ENCODE results near the gene RTN4R. TPM values are rescaled to one million over a fixed set of nuclear protein-coding genes. Genes with fewer than 3 reads are reported as not detected.

Gene RTN4R
- total and polyA plus RNA-seq, 12 donors: 0.35 to 18.8 (median 1.1) TPM

- intact Hi-C loops (cut with DNase I): no loop called here
- H3K27ac ChIP-seq: no peak overlapping the region
- 84 to 92% (median 90%) methylated on average over 9 to 18 of the region's 18 CpGs for WGBS, 4 donors
Measured at GRCh38 chr22:20224917-20225692, 43.0 kb downstream of the RTN4R start.

DNA sequence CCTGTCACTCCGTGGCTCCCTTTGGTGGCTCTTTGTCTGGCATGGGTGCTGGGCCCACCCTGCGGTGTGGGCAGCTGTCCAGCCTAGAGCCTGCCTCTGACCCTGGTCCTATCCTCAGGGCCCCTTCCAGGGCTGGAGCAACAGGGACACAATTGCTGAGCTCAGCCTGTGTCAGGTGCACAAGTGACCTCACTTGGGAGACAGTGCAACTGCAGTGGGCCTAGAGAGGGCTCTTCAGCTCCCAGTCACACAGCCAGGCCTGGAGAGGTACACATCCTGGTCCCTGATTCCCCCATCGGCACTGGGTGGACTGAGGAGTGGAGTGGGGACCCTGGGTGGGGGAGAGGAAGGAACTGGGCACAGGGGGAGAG is 43.9 kb downstream of the RTN4R start:
- H3K27ac ChIP-seq: no peak overlapping the region
- H3K4me1 ChIP-seq (replicated peaks in 1 of 2): no peaks in the 10 kb centered on the region
- H3K27me3 ChIP-seq: no peaks in the 10 kb centered on the region
- intact Hi-C loops (cut with DNase I): no loop called here
- no peak overlapping the region for H3K4me3 ChIP-seq
- DNase-seq: no peak
- no peak for TF ChIP-seq POLR2A (IDR thresholded peaks at IDR 0.05)
- TF ChIP-seq, protein P1, sequence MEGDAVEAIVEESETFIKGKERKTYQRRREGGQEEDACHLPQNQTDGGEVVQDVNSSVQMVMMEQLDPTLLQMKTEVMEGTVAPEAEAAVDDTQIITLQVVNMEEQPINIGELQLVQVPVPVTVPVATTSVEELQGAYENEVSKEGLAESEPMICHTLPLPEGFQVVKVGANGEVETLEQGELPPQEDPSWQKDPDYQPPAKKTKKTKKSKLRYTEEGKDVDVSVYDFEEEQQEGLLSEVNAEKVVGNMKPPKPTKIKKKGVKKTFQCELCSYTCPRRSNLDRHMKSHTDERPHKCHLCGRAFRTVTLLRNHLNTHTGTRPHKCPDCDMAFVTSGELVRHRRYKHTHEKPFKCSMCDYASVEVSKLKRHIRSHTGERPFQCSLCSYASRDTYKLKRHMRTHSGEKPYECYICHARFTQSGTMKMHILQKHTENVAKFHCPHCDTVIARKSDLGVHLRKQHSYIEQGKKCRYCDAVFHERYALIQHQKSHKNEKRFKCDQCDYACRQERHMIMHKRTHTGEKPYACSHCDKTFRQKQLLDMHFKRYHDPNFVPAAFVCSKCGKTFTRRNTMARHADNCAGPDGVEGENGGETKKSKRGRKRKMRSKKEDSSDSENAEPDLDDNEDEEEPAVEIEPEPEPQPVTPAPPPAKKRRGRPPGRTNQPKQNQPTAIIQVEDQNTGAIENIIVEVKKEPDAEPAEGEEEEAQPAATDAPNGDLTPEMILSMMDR (IDR thresholded peaks at IDR 0.05): no peak
- no peaks in the 10 kb centered on the region for H3K36me3 ChIP-seq (replicated peaks in 1 of 2)
- 60 to 84% (median 80%) methylated on average over 1 to 3 of the region's 3 CpGs for WGBS, 4 donors
- H3K9me3 ChIP-seq (replicated peaks in 1 of 3): no peaks in the 10 kb centered on the region

More at GRCh38 chr22:20224917-20225692, 43.0 kb downstream of the RTN4R start:
- no peaks in the 10 kb centered on the region for H3K36me3 ChIP-seq (replicated peaks in 1 of 2)
- H3K4me1 ChIP-seq (replicated peaks in 1 of 2): no peaks in the 10 kb centered on the region
- no peaks in the 10 kb centered on the region for H3K9me3 ChIP-seq (replicated peaks in 1 of 3)
- H3K27me3 ChIP-seq: no peaks in the 10 kb centered on the region
- TF ChIP-seq POLR2A (IDR thresholded peaks at IDR 0.05): no peak
- TF ChIP-seq, protein P1 (IDR thresholded peaks at IDR 0.05): no peak
- no peak for DNase-seq
- H3K4me3 ChIP-seq: no peak overlapping the region

DNA sequence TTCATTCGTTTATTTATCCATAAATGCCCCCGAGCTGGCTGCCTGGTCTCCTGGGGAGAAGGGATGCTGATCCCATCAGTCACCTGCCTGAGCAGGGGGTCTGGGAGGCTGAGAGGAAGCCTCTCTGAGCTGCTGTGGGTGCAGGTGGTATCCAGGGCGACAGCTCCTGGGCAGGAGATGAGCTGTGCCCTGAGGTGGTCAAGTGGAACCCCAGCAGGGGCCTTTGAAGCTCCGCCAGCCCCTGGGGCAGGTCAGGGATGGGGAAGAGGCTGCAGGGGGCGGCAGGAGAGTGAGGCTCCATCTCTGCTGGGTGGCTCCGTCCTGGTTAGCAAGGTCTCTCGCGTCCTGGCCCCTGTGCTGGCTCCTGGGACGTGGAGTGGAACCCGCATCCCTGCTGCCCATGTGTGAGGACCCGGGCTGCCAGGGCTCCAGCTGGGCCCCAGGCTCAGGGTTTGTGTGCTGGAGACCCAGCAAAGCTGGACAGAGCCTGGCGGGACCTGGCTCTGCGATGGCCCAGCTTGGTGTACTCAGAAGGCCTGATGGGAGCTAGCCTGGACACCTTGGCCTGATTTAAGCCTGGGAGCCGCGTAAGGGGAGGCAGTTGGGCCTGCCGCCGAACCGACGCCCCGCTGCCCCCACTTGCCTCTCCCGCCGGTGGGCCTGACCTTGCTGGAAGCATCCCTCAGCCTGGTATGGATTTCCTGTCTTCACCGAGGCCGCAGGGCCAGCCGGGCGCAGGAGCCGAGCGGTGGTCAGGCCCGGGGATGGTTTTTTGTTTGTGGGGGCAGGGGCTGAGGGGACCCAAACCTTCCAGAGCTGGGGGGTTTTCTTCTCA is 44.5 kb downstream of the RTN4R start:
- no peak for TF ChIP-seq POLR2A (IDR thresholded peaks at IDR 0.05)
- TF ChIP-seq, protein P1 (IDR thresholded peaks at IDR 0.05): no peak
- Histone ChIP-seq H3K27me3 (no peaks in the 10 kb centered on the region), H3K9me3 (replicated peaks in 1 of 3) (no peaks in the 10 kb centered on the region), H3K4me1 (replicated peaks in 1 of 2) (no peaks in the 10 kb centered on the region), H3K4me3 (no peak overlapping the region), H3K27ac (no peak overlapping the region), H3K36me3 (replicated peaks in 1 of 2) (no peaks in the 10 kb centered on the region)
- intact Hi-C loops (cut with DNase I): no loop called here
- DNase-seq: no peak
- 81 to 88% (median 83%) methylated on average over 7 to 29 of the region's 29 CpGs for WGBS, 4 donors

- no peak overlapping the region for H3K27ac ChIP-seq
- no peaks in the 10 kb centered on the region for H3K9me3 ChIP-seq (replicated peaks in 1 of 3)
- H3K4me3 ChIP-seq: no peak overlapping the region
- no peaks in the 10 kb centered on the region for H3K4me1 ChIP-seq (replicated peaks in 1 of 2)
- no peak for DNase-seq
- intact Hi-C loops (cut with DNase I): no loop called here
- no peaks in the 10 kb centered on the region for H3K27me3 ChIP-seq
- WGBS, 4 donors: 88 to 93% (median 90%) methylated on average over 4 to 7 of the region's 7 CpGs
- no peaks in the 10 kb centered on the region for H3K36me3 ChIP-seq (replicated peaks in 1 of 2)
- TF ChIP-seq, protein P1 (IDR thresholded peaks at IDR 0.05): no peak
- TF ChIP-seq POLR2A (IDR thresholded peaks at IDR 0.05): no peak
Measured at GRCh38 chr22:20222764-20223420, 45.2 kb downstream of the RTN4R start.

All from adrenal gland (tissue), 12 donors.